ENCODE data around the gene SLC18B1. TPM values are rescaled to one million over a fixed set of nuclear protein-coding genes. Genes with fewer than 3 reads are reported as not detected.

Gene SLC18B1
- total RNA-seq, 1 experiment from 2014 or later = 25.9 TPM

- no peak for DNase-seq
- no peaks in the 10 kb centered on the region for H3K9me3 Mint-ChIP-seq (ENCODE audit: low read depth, unreplicated experiment)
- H3K36me3 Mint-ChIP-seq (ENCODE audit: insufficient read depth, unreplicated experiment) = no peaks in the 10 kb centered on the region
- CTCF ChIA-PET = no interaction called here
- H3K27ac Mint-ChIP-seq (ENCODE audit: unreplicated experiment) = peak overlapping the region; percentile 22
- BruUV-seq (replicated peaks) = no TSS peak
- TF ChIP-seq CTCF (IDR thresholded peaks at IDR 0.05; ENCODE audit: unreplicated experiment) = no peak
- intact Hi-C loops (cut with micrococcal nuclease; ENCODE audit: unreplicated experiment) = no loop called here
- peaks cover 24% of the 10 kb centered on the region for H3K4me1 Mint-ChIP-seq (ENCODE audit: low read depth, unreplicated experiment)
- no peak overlapping the region for H3K4me3 Mint-ChIP-seq (ENCODE audit: low read depth, unreplicated experiment)
- H3K27me3 Mint-ChIP-seq (ENCODE audit: unreplicated experiment) = no peaks in the 10 kb centered on the region
These were observed 49.3 kb downstream of the SLC18B1 start for GRCh38 chr6:132749111-132749510.

GRCh38 chr6:132748446-132748845 lies 50.0 kb downstream of the SLC18B1 start:
- DNase-seq = no peak
- no TSS peak for BruUV-seq (replicated peaks)
- Mint-ChIP-seq H3K36me3 (ENCODE audit: insufficient read depth, unreplicated experiment) (no peaks in the 10 kb centered on the region), H3K9me3 (ENCODE audit: low read depth, unreplicated experiment) (no peaks in the 10 kb centered on the region), H3K27ac (ENCODE audit: unreplicated experiment) (no peak overlapping the region), H3K4me1 (ENCODE audit: low read depth, unreplicated experiment) (peaks cover 24% of the 10 kb centered on the region), H3K4me3 (ENCODE audit: low read depth, unreplicated experiment) (no peak overlapping the region), H3K27me3 (ENCODE audit: unreplicated experiment) (no peaks in the 10 kb centered on the region)
- CTCF ChIA-PET = interaction anchor here (0.7 kb wide), 1 partner anchor 23 kb away, joined by 3 read pairs; no protein-coding TSS in a partner anchor
- TF ChIP-seq CTCF (IDR thresholded peaks at IDR 0.05; ENCODE audit: unreplicated experiment) = no peak
- intact Hi-C loops (cut with micrococcal nuclease; ENCODE audit: unreplicated experiment) = no loop called here

- H3K4me1 Mint-ChIP-seq (ENCODE audit: low read depth, unreplicated experiment) = peaks cover 28% of the 10 kb centered on the region
- no peak overlapping the region for H3K27ac Mint-ChIP-seq (ENCODE audit: unreplicated experiment)
- H3K36me3 Mint-ChIP-seq (ENCODE audit: insufficient read depth, unreplicated experiment) = no peaks in the 10 kb centered on the region
- no peak for TF ChIP-seq CTCF (IDR thresholded peaks at IDR 0.05; ENCODE audit: unreplicated experiment)
- BruUV-seq (replicated peaks) = no TSS peak
- intact Hi-C loops (cut with micrococcal nuclease; ENCODE audit: unreplicated experiment) = no loop called here
- no peaks in the 10 kb centered on the region for H3K9me3 Mint-ChIP-seq (ENCODE audit: low read depth, unreplicated experiment)
- H3K4me3 Mint-ChIP-seq (ENCODE audit: low read depth, unreplicated experiment) = no peak overlapping the region
- no peaks in the 10 kb centered on the region for H3K27me3 Mint-ChIP-seq (ENCODE audit: unreplicated experiment)
- DNase-seq = no peak
- CTCF ChIA-PET = no interaction called here
These were observed 52.4 kb downstream of the SLC18B1 start for GRCh38 chr6:132746048-132746447.

- Mint-ChIP-seq H3K9me3 (ENCODE audit: low read depth, unreplicated experiment) (peaks cover 11% of the 10 kb centered on the region), H3K27ac (ENCODE audit: unreplicated experiment) (no peak overlapping the region), H3K36me3 (ENCODE audit: insufficient read depth, unreplicated experiment) (no peaks in the 10 kb centered on the region), H3K4me1 (ENCODE audit: low read depth, unreplicated experiment) (peaks cover 33% of the 10 kb centered on the region), H3K27me3 (ENCODE audit: unreplicated experiment) (no peaks in the 10 kb centered on the region), H3K4me3 (ENCODE audit: low read depth, unreplicated experiment) (no peak overlapping the region)
- no peak for TF ChIP-seq CTCF (IDR thresholded peaks at IDR 0.05; ENCODE audit: unreplicated experiment)
- no peak for DNase-seq
- intact Hi-C loops (cut with micrococcal nuclease; ENCODE audit: unreplicated experiment) = no loop called here
- CTCF ChIA-PET = no interaction called here
- BruUV-seq (replicated peaks) = no TSS peak
These were observed 55.9 kb downstream of the SLC18B1 start for GRCh38 chr6:132742495-132742894.

Measured in Calu3 (cell line).